Tibial nerve (tissue), 4 donors: ENCODE results near the gene SOX1. TPM values are rescaled to one million over a fixed set of nuclear protein-coding genes. Genes with fewer than 3 reads are reported as not detected.

ENCODE experiments used
- DNase-seq, 2 donors: peaks; one replicate each; pipeline ENCODE4 v3.0.0-alpha.2; 2019; ENCODE audit warnings: low spot score in 2 of 2
- H3K27ac ChIP-seq, 4 donors: fragments of 200-600 bp; sonication (generic) in 3 of 4; one replicate each; pipeline ENCODE4 v1.5.1; 2017 to 2019; ENCODE audit warnings: mild to moderate bottlenecking in 1 of 4
- H3K27me3 ChIP-seq, 2 donors: fragments of 200-600 bp; sonication (generic) in 1 of 2; one replicate each; pipeline versions ENCODE4 v1.5.1 to v1.6.0; 2017 to 2019
- H3K36me3 ChIP-seq, 3 donors: fragments of 200-600 bp; sonication (generic); one replicate each; pipeline ENCODE4 v1.5.1; 2018 to 2019
- H3K4me1 ChIP-seq, 4 donors: fragments of 200-600 bp; sonication (generic) in 3 of 4; one replicate each; pipeline ENCODE4 v1.5.1; 2017 to 2019
- H3K4me3 ChIP-seq, 4 donors: fragments of 200-600 bp; sonication (generic) in 3 of 4; one replicate each; pipeline ENCODE4 v1.5.1; 2017 to 2019; ENCODE audit warnings: mild to moderate bottlenecking in 1 of 4, moderate library complexity in 1 of 4
- H3K9me3 ChIP-seq, 4 donors: fragments of 200-600 bp; sonication (generic) in 3 of 4; one replicate each; pipeline ENCODE4 v1.5.1; 2017 to 2019
- EP300 ChIP-seq, 2 donors: sonication (generic); formaldehyde crosslinking; IDR thresholded peaks; one replicate each; pipeline ENCODE4 v1.6.1; 2017; ENCODE audit warnings: antibody characterized with exemption in 2 of 2, mild to moderate bottlenecking in 1 of 2
- POLR2A ChIP-seq, 2 donors: fragments of 450-650 bp; IDR thresholded peaks; one replicate each; pipeline ENCODE4 v1.6.1; 2017; ENCODE audit warnings: antibody characterized with exemption in 2 of 2, mild to moderate bottlenecking in 2 of 2, moderate library complexity in 2 of 2
- WGBS, 2 donors: methylation state at CpG; one replicate each; pipeline ENCODE4 v1.1.5; 2018; 5-methylcytosine and 5-hydroxymethylcytosine counted together
- total RNA-seq, 4 donors: library from RNA; depleted of rRNA; stranded (reverse); fragments of >200 nt; gene quantifications; one replicate each; pipeline ENCODE4 v1.1.0, GENCODE V29; 2016
- TF ChIP-seq, protein P1 (sequence below), 5 experiments: fragments of 200-600 bp in 3 of 5; fragments of 450-650 bp in 2 of 5; sonication (generic) in 3 of 5; IDR thresholded peaks; one replicate each; pipeline ENCODE4 v1.5.1; 2016 to 2019; ENCODE audit warnings: antibody characterized with exemption in 5 of 5, mild to moderate bottlenecking in 3 of 5, moderate library complexity in 2 of 5

Gene SOX1
- total RNA-seq, 4 donors from 2014 or later: not detected

DNA sequence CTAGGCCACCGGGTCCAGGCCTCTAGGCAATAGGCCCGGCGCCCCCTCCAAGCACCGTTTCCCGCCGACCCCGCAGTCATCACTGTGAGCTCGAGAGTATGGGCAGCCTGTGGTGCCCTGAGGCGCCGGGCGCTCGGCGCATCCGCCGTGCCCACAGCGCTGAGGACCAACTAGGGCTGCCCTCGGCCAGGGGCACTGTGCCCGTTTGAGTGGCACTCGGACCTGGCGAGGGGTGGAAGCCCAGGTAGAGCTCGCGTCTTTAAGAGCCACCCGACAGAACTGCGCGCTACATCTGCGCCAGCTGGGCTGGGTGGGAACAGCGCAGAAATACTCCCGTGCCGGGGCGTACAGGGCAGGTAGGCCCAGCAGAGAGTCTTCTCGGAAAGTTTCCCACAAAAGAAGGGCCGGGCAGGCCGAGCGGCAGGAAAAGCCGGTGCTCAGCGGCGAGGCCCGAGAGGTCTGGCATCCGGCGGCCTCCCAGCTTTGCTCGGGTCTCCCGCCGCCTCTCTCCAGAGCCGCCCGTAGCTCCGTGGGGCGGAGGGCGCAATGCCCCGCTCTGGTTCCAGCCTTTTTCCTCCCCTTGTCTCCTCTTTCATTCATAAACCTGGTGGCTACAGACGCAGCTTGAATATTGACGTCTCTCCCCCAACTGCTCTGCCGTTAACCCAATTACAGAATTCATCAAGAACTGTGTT lies 5.4 kb upstream of the SOX1 start:
- no peak for TF ChIP-seq EP300 (IDR thresholded peaks at IDR 0.05)
- no peak for TF ChIP-seq POLR2A (IDR thresholded peaks at IDR 0.05)
- TF ChIP-seq, protein P1, sequence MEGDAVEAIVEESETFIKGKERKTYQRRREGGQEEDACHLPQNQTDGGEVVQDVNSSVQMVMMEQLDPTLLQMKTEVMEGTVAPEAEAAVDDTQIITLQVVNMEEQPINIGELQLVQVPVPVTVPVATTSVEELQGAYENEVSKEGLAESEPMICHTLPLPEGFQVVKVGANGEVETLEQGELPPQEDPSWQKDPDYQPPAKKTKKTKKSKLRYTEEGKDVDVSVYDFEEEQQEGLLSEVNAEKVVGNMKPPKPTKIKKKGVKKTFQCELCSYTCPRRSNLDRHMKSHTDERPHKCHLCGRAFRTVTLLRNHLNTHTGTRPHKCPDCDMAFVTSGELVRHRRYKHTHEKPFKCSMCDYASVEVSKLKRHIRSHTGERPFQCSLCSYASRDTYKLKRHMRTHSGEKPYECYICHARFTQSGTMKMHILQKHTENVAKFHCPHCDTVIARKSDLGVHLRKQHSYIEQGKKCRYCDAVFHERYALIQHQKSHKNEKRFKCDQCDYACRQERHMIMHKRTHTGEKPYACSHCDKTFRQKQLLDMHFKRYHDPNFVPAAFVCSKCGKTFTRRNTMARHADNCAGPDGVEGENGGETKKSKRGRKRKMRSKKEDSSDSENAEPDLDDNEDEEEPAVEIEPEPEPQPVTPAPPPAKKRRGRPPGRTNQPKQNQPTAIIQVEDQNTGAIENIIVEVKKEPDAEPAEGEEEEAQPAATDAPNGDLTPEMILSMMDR (IDR thresholded peaks at IDR 0.05): no peak
- Histone ChIP-seq H3K27me3 (peaks cover 0 to 100% of the 10 kb centered on the region in 2 donors), H3K27ac (no peak overlapping the region), H3K36me3 (no peaks in the 10 kb centered on the region), H3K9me3 (no peaks in the 10 kb centered on the region), H3K4me3 (no peak overlapping the region), H3K4me1 (peaks cover 0 to 60% (median 3%) of the 10 kb centered on the region in 4 donors)
- WGBS, 2 donors: 7 to 8% methylated on average over 31 to 42 of the region's 52 CpGs
- DNase-seq: no peak

- H3K4me1 ChIP-seq: peaks cover 0 to 60% (median 1%) of the 10 kb centered on the region in 4 donors
Observed at GRCh38 chr13:112062072-112062567, 4.8 kb upstream of the SOX1 start.

GRCh38 chr13:112062571-112063570 lies 4.1 kb upstream of the SOX1 start:
- DNase-seq: no peak
- TF ChIP-seq EP300 (IDR thresholded peaks at IDR 0.05) (no peak), POLR2A (IDR thresholded peaks at IDR 0.05) (no peak)
- TF ChIP-seq, protein P1 (IDR thresholded peaks at IDR 0.05): peak in 1 of 5 experiments; percentile 19
- Histone ChIP-seq H3K27ac (no peak overlapping the region), H3K9me3 (no peaks in the 10 kb centered on the region), H3K4me3 (peak overlapping the region in 1 of 4 donors; percentile 31), H3K27me3 (peaks cover 0 to 94% of the 10 kb centered on the region in 2 donors), H3K4me1 (peaks cover 0 to 58% (median 2%) of the 10 kb centered on the region in 4 donors), H3K36me3 (no peaks in the 10 kb centered on the region)
- WGBS, 2 donors: 5% methylated on average over 36 to 44 of the region's 78 CpGs

More at GRCh38 chr13:112062072-112062567, 4.8 kb upstream of the SOX1 start:
- no peak for DNase-seq
- no peaks in the 10 kb centered on the region for H3K36me3 ChIP-seq
- H3K4me3 ChIP-seq: no peak overlapping the region
- peaks cover 0 to 98% of the 10 kb centered on the region in 2 donors for H3K27me3 ChIP-seq
- H3K9me3 ChIP-seq: no peaks in the 10 kb centered on the region
- TF ChIP-seq POLR2A (IDR thresholded peaks at IDR 0.05): no peak
- TF ChIP-seq EP300 (IDR thresholded peaks at IDR 0.05): no peak
- TF ChIP-seq, protein P1 (IDR thresholded peaks at IDR 0.05): no peak
- WGBS, 2 donors: 10 to 14% methylated on average over 25 of the region's 25 CpGs
- no peak overlapping the region for H3K27ac ChIP-seq

DNA sequence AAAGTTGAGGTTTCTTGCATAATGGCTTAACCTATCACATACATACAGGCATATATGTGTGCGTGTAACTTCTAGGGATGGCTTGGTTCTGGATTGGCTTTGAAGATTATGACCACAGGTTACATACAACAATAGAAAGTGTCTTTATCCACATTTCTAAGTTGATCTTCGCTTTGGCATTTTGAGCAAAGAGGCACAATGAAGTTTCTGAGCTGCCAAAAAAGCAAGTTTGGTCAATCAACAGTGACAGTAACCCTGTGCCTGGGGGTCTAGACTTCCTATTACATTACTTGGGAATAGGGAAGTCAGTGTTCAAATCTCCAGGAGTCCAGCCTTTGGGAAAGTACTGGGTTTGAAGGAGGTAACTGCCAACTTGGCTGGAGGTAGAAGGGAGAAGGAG lies 3.1 kb upstream of the SOX1 start:
- H3K36me3 ChIP-seq: no peaks in the 10 kb centered on the region
- no peaks in the 10 kb centered on the region for H3K9me3 ChIP-seq
- H3K4me3 ChIP-seq: no peak overlapping the region
- peaks cover 0 to 57% (median 2%) of the 10 kb centered on the region in 4 donors for H3K4me1 ChIP-seq
- 37 to 46% methylated on average over 2 of the region's 2 CpGs for WGBS, 2 donors
- no peak for DNase-seq
- no peak overlapping the region for H3K27ac ChIP-seq
- no peak for TF ChIP-seq POLR2A (IDR thresholded peaks at IDR 0.05)
- H3K27me3 ChIP-seq: peaks cover 0 to 85% of the 10 kb centered on the region in 2 donors

DNA sequence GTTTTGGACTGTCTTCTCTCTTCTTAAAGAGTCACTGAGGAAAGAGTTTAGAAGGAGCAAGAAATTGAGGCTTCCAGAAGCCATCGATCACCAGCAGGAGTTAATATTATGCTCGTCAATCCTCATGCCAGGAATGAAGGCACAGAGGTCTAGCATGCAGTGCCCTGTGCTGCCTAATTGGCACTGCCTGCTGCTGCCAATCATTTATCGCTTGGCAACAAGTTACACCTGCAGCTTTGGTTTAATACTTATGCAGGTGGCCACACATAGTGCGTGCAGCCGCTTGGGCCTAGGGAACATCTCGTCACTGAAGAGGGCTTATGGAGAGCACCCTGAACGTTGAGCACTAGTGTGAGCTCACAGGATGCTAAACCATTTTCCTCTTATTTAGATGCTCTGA lies 2.7 kb upstream of the SOX1 start:
- Histone ChIP-seq H3K9me3 (no peaks in the 10 kb centered on the region), H3K4me3 (no peak overlapping the region), H3K36me3 (no peaks in the 10 kb centered on the region), H3K27me3 (peaks cover 0 to 85% of the 10 kb centered on the region in 2 donors), H3K27ac (no peak overlapping the region), H3K4me1 (peaks cover 0 to 60% (median 2%) of the 10 kb centered on the region in 4 donors)
- 37% methylated on average over 7 of the region's 7 CpGs for WGBS, 2 donors
- no peak for DNase-seq
- TF ChIP-seq EP300 (IDR thresholded peaks at IDR 0.05): no peak
- no peak for TF ChIP-seq POLR2A (IDR thresholded peaks at IDR 0.05)
- TF ChIP-seq, protein P1 (IDR thresholded peaks at IDR 0.05): no peak
